Measurements from ENCODE around the gene DNAH6. TPM values are rescaled to one million over a fixed set of nuclear protein-coding genes. Genes with fewer than 3 reads are reported as not detected.

The DNAH6 gene
- polyA plus RNA-seq, 2 of the 4 experiments (the other 2 are of a cell fraction): 0.13 to 0.32 TPM

DNA sequence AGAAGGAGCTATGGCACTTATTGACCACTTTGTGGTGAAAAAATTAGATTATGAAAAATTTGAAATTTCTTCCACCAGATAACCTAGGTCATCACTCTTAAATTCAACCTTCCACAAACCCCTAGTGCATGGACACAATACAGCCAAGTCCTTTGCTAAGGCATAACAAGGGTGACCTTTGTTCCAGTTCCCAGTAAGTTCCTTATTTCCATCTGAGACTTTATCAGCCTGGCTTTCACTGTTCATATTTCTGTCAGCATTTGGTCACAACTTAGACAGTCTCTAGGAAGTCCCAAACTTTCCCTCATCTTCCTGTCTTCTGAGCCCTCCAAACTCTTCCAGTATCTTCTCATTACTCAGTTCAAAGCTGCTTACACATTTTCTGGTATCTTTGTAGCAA, 232.0 kb downstream of the DNAH6 start:
- ATAC-seq (no peak), DNase-seq (ENCODE audit: low read depth in 1 of 2, low spot score in 1 of 2) (no peak), FAIRE-seq (no peak)
- TF ChIP-seq NFE2L2 (conservative IDR thresholded peaks at IDR 0.05; ENCODE audit: low read length): no peak
- TF ChIP-seq ZC3H11A (IDR thresholded peaks at IDR 0.05): no peak
- TF ChIP-seq HEYL (CRISPR knock-in tag; IDR thresholded peaks at IDR 0.05): no peak
- no peak for TF ChIP-seq ESRRA (IDR thresholded peaks at IDR 0.05; ENCODE audit: borderline replicate concordance, low read length)
- TF ChIP-seq CEBPB (IDR thresholded peaks at IDR 0.05): no peak
- TF ChIP-seq JUNB (IDR thresholded peaks at IDR 0.05): no peak
- no peak for TF ChIP-seq EHF (CRISPR knock-in tag; IDR thresholded peaks at IDR 0.05)
- TF ChIP-seq, protein P1, sequence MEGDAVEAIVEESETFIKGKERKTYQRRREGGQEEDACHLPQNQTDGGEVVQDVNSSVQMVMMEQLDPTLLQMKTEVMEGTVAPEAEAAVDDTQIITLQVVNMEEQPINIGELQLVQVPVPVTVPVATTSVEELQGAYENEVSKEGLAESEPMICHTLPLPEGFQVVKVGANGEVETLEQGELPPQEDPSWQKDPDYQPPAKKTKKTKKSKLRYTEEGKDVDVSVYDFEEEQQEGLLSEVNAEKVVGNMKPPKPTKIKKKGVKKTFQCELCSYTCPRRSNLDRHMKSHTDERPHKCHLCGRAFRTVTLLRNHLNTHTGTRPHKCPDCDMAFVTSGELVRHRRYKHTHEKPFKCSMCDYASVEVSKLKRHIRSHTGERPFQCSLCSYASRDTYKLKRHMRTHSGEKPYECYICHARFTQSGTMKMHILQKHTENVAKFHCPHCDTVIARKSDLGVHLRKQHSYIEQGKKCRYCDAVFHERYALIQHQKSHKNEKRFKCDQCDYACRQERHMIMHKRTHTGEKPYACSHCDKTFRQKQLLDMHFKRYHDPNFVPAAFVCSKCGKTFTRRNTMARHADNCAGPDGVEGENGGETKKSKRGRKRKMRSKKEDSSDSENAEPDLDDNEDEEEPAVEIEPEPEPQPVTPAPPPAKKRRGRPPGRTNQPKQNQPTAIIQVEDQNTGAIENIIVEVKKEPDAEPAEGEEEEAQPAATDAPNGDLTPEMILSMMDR (IDR thresholded peaks at IDR 0.05): no peak
- TF ChIP-seq RNF2 (IDR thresholded peaks at IDR 0.05; ENCODE audit: borderline replicate concordance, low read depth): no peak
- TF ChIP-seq FOXS1 (CRISPR knock-in tag; IDR thresholded peaks at IDR 0.05): no peak
- TF ChIP-seq HDAC2 (IDR thresholded peaks at IDR 0.05): no peak
- TF ChIP-seq RAD21 (conservative IDR thresholded peaks at IDR 0.05 in 1 of 2, IDR thresholded peaks at IDR 0.05 in 1 of 2): no peak
- TF ChIP-seq, protein P2, sequence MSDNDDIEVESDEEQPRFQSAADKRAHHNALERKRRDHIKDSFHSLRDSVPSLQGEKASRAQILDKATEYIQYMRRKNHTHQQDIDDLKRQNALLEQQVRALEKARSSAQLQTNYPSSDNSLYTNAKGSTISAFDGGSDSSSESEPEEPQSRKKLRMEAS (IDR thresholded peaks at IDR 0.05): no peak
- TF ChIP-seq CHD4 (IDR thresholded peaks at IDR 0.05; ENCODE audit: borderline replicate concordance): no peak
- TF ChIP-seq, protein P3, sequence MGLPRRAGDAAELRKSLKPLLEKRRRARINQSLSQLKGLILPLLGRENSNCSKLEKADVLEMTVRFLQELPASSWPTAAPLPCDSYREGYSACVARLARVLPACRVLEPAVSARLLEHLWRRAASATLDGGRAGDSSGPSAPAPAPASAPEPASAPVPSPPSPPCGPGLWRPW (IDR thresholded peaks at IDR 0.05): no peak
- no peak for TF ChIP-seq KDM5A (IDR thresholded peaks at IDR 0.05)
- TF ChIP-seq TP53 (CRISPR knock-in tag; IDR thresholded peaks at IDR 0.05): no peak
- no peak overlapping the region for H3K27ac ChIP-seq
- no peak overlapping the region for H3K4me3 ChIP-seq
- H3K4me1 ChIP-seq: no peaks in the 10 kb centered on the region
- H3K4me2 ChIP-seq: no peak overlapping the region
- ChIA-PET CTCF (no interaction called here), POLR2A (no interaction called here)
- no peaks in the 10 kb centered on the region for H3K9me3 ChIP-seq

DNA sequence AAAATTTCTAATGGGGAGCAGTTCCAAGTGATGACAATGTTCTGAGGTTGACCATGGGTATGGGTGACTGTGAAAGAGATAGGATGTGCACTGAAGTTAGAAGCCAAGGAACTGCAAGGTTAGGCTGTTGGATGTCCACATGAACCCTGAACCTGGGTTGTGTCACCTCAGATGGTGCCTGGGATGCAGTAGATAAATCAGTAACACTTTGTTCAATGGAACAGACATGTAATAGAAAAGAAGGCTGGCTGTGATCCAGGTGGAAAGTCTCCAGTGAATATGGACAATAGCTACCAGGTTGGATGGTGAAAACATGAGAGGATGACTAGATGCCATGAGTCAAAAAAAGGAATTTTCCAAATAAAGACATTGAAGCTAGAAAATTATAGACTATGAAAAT, 233.1 kb downstream of the DNAH6 start:
- TF ChIP-seq RNF2 (IDR thresholded peaks at IDR 0.05; ENCODE audit: borderline replicate concordance, low read depth) (no peak), ESRRA (IDR thresholded peaks at IDR 0.05; ENCODE audit: borderline replicate concordance, low read length) (no peak)
- ATAC-seq (no peak), FAIRE-seq (no peak), DNase-seq (ENCODE audit: low read depth in 1 of 2, low spot score in 1 of 2) (no peak)
- no peak overlapping the region for H3K4me2 ChIP-seq
- H3K9me3 ChIP-seq: no peaks in the 10 kb centered on the region
- no peaks in the 10 kb centered on the region for H3K4me1 ChIP-seq
- no peak overlapping the region for H3K4me3 ChIP-seq
- ChIA-PET POLR2A (no interaction called here), CTCF (interaction anchor here (0.6 to 1.0 kb wide), 2 partner anchors 76 to 1417 kb away, joined by 3 to 4 read pairs; no protein-coding TSS in a partner anchor)
- H3K27ac ChIP-seq: no peak overlapping the region

DNA sequence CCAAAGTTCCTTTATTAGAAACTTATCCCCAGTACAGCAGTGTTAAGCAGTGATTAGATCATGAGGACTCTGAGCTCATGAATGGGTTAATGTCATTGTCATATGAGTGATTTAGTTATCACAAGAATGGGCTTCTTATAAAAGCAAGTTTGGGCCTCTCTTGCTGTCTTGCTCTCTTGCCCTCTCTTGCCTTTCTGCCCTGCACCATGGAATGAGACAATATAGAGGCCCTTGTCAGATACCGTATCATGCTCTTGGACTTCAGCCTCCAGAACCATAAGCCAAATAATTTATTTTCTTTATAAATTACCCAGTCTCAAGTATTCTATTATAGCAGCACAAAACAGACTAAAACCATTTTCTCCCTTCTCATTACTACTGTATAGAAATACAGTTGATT, 238.8 kb downstream of the DNAH6 start:
- no peak for DNase-seq (ENCODE audit: low read depth in 1 of 2, low spot score in 1 of 2)
- ATAC-seq: no peak
- no peaks in the 10 kb centered on the region for H3K4me1 ChIP-seq
- 83% methylated on average over 1 of the region's 1 CpG for WGBS (ENCODE audit: missing lambda C conversion rate)
- no peak overlapping the region for H3K27ac ChIP-seq
- TF ChIP-seq, protein P4, sequence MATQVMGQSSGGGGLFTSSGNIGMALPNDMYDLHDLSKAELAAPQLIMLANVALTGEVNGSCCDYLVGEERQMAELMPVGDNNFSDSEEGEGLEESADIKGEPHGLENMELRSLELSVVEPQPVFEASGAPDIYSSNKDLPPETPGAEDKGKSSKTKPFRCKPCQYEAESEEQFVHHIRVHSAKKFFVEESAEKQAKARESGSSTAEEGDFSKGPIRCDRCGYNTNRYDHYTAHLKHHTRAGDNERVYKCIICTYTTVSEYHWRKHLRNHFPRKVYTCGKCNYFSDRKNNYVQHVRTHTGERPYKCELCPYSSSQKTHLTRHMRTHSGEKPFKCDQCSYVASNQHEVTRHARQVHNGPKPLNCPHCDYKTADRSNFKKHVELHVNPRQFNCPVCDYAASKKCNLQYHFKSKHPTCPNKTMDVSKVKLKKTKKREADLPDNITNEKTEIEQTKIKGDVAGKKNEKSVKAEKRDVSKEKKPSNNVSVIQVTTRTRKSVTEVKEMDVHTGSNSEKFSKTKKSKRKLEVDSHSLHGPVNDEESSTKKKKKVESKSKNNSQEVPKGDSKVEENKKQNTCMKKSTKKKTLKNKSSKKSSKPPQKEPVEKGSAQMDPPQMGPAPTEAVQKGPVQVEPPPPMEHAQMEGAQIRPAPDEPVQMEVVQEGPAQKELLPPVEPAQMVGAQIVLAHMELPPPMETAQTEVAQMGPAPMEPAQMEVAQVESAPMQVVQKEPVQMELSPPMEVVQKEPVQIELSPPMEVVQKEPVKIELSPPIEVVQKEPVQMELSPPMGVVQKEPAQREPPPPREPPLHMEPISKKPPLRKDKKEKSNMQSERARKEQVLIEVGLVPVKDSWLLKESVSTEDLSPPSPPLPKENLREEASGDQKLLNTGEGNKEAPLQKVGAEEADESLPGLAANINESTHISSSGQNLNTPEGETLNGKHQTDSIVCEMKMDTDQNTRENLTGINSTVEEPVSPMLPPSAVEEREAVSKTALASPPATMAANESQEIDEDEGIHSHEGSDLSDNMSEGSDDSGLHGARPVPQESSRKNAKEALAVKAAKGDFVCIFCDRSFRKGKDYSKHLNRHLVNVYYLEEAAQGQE (IDR thresholded peaks at IDR 0.05): no peak
- TF ChIP-seq RFX5 (IDR thresholded peaks at IDR 0.05) (no peak), EHF (CRISPR knock-in tag; IDR thresholded peaks at IDR 0.05) (no peak), RAD21 (conservative IDR thresholded peaks at IDR 0.05 in 1 of 2, IDR thresholded peaks at IDR 0.05 in 1 of 2) (no peak)
- H3K4me3 ChIP-seq: no peak overlapping the region
- no peak for FAIRE-seq
- POLR2A ChIA-PET: no interaction called here
- H3K4me2 ChIP-seq: no peak overlapping the region
- H3K9me3 ChIP-seq: peaks cover 7% of the 10 kb centered on the region; the same call in 2 of the 3 replicates
- CTCF ChIA-PET: no interaction called here

All from A549 (cell line).